Progenitor cell of endocrine pancreas (in vitro differentiated cells): Measurements from ENCODE around the gene LRRC14B. TPM values are rescaled to one million over a fixed set of nuclear protein-coding genes. Genes with fewer than 3 reads are reported as not detected.

ENCODE experiments used
- DNase-seq: peaks from one replicate; pipeline ENCODE4 v3.0.0; 2021; ENCODE audit warnings: low spot score; ENCODE audit not compliant: unreplicated experiment
- H3K27ac Mint-ChIP-seq: 2 replicates; pipeline ENCODE4 v1.8.0; 2021; ENCODE audit warnings: mild to moderate bottlenecking, moderate library complexity, mixed read lengths
- H3K27me3 Mint-ChIP-seq: 2 replicates; pipeline ENCODE4 v1.8.0; 2021; ENCODE audit warnings: mixed read lengths
- H3K36me3 Mint-ChIP-seq: 2 replicates; pipeline ENCODE4 v1.8.0; 2022; ENCODE audit warnings: mixed read lengths; ENCODE audit not compliant: insufficient read depth
- H3K4me1 Mint-ChIP-seq: 2 replicates; pipeline ENCODE4 v1.8.0; 2021; ENCODE audit warnings: low read depth, mixed read lengths
- H3K4me3 Mint-ChIP-seq: 2 replicates; pipeline ENCODE4 v1.8.0; 2021; ENCODE audit warnings: low read depth, mild to moderate bottlenecking, moderate library complexity, mixed read lengths
- H3K9me3 Mint-ChIP-seq: 2 replicates; pipeline ENCODE4 v1.8.0; 2021; ENCODE audit warnings: low read depth, mixed read lengths
- CTCF ChIP-seq: fragments of 200-600 bp; sonication (generic); IDR thresholded peaks from one replicate; pipeline ENCODE4 v1.5.0; 2021; ENCODE audit warnings: antibody characterized with exemption, mild to moderate bottlenecking; ENCODE audit not compliant: unreplicated experiment
- total RNA-seq: library from RNA; stranded (reverse); gene quantifications from 2 replicates; pipeline ENCODE4 v1.2.1, GENCODE V29; 2021

Gene LRRC14B
- total RNA-seq, 1 donor from 2014 or later: not detected

- TF ChIP-seq CTCF: no peak
- no peak overlapping the region for H3K4me3 Mint-ChIP-seq
- H3K27me3 Mint-ChIP-seq: no peaks in the 10 kb centered on the region
- H3K9me3 Mint-ChIP-seq: no peaks in the 10 kb centered on the region
- H3K36me3 Mint-ChIP-seq: peaks cover 10% of the 10 kb centered on the region
- no peak for DNase-seq
- no peaks in the 10 kb centered on the region for H3K4me1 Mint-ChIP-seq
- no peak overlapping the region for H3K27ac Mint-ChIP-seq
Measured at GRCh38 chr5:176296-176823, 14.9 kb upstream of the LRRC14B start.

GRCh38 chr5:178110-178509, 13.2 kb upstream of the LRRC14B start:
- Mint-ChIP-seq H3K4me3 (no peak overlapping the region), H3K27ac (no peak overlapping the region)

GRCh38 chr5:179401-179800, 11.9 kb upstream of the LRRC14B start:
- no peak for TF ChIP-seq CTCF
- DNase-seq: no peak
- Mint-ChIP-seq H3K9me3 (no peaks in the 10 kb centered on the region), H3K4me3 (no peak overlapping the region), H3K36me3 (peaks cover 14% of the 10 kb centered on the region), H3K4me1 (no peaks in the 10 kb centered on the region), H3K27ac (no peak overlapping the region), H3K27me3 (no peaks in the 10 kb centered on the region)

More at GRCh38 chr5:178110-178509, 13.2 kb upstream of the LRRC14B start:
- no peak for DNase-seq
- H3K9me3 Mint-ChIP-seq: no peaks in the 10 kb centered on the region
- H3K36me3 Mint-ChIP-seq: peaks cover 14% of the 10 kb centered on the region
- H3K27me3 Mint-ChIP-seq: no peaks in the 10 kb centered on the region
- TF ChIP-seq CTCF: no peak
- H3K4me1 Mint-ChIP-seq: no peaks in the 10 kb centered on the region

- Mint-ChIP-seq H3K36me3 (peaks cover 14% of the 10 kb centered on the region), H3K9me3 (no peaks in the 10 kb centered on the region), H3K27me3 (no peaks in the 10 kb centered on the region), H3K4me3 (no peak overlapping the region), H3K27ac (no peak overlapping the region), H3K4me1 (no peaks in the 10 kb centered on the region)
- DNase-seq: no peak
- no peak for TF ChIP-seq CTCF
Measured at GRCh38 chr5:180286-180918, 10.9 kb upstream of the LRRC14B start.

GRCh38 chr5:181160-181559, 10.1 kb upstream of the LRRC14B start:
- DNase-seq: no peak
- no peaks in the 10 kb centered on the region for H3K4me1 Mint-ChIP-seq
- no peak overlapping the region for H3K27ac Mint-ChIP-seq
- TF ChIP-seq CTCF: no peak
- peaks cover 14% of the 10 kb centered on the region for H3K36me3 Mint-ChIP-seq
- H3K4me3 Mint-ChIP-seq: no peak overlapping the region
- no peaks in the 10 kb centered on the region for H3K27me3 Mint-ChIP-seq
- H3K9me3 Mint-ChIP-seq: no peaks in the 10 kb centered on the region
